Central memory CD4-positive, alpha-beta T cell (primary cell): Measurements from ENCODE around the gene SEC22B.
"Not testable (repeated sequence)": the region's sequence is repeated elsewhere in the genome, so short reads cannot be mapped to it uniquely, and the experiment has no call there.

Experiments
- DNase-seq: peaks from one replicate; pipeline ENCODE4 v3.0.0; 2022
- total RNA-seq, 3 experiments: gene quantifications; one replicate each; lab custom pipeline; 2026; lab: John Stamatoyannopoulos, UW

Gene SEC22B
- total RNA-seq, result 52.9 to 86.5 (median 80.0) reads per million in 3 experiments

GRCh38 chr1:120176092-120176855, at the start of gene SEC22B:
Gene SEC22B (minus strand): TSS chr1:120176520. CDS start chr1:120176381, 139 bp downstream.
- peak; percentile 90 for DNase-seq

DNA sequence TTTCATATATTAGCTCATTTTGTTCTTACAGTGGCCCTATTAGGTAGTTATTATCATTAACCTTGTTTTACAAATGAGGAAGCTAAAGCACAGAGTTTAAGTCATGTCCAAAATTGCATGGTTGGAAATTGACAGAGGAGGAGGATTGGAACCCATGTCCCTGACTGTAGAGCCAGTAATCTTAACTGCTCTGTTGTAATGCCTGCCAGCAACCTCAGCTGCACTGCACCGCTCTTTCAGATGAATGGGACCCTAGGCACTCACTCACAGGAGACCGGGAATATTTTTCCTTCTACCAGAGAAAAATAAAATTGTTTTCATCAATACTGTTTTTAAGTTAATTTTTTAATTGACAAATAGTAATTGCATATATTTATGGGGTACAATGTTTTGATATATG, 41.6 kb upstream of the SEC22B start:
- DNase-seq, result not testable (repeated sequence)

- DNase-seq, result not testable (repeated sequence)
Measured at GRCh38 chr1:120217175-120217929, 41.0 kb upstream of the SEC22B start.

DNA sequence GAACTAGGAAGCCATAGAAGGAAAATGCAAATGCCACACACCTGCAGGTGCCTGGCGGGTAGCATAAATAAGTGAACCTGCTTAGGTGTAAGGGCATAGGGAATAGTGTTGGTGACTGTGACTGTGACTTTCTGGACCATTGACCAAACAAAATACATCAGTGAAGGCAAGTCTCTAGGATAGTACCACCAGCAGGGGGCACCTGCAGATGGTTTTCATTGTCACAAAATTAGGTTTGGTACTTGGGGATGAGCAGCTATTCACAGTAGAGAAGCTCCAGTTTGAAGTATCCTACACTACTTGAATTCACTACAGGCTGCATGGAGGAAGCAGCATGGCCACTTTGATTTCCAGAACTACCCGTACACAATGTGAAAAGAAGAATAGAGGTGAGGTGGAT, 37.3 kb upstream of the SEC22B start:
- DNase-seq, result not testable (repeated sequence)

DNA sequence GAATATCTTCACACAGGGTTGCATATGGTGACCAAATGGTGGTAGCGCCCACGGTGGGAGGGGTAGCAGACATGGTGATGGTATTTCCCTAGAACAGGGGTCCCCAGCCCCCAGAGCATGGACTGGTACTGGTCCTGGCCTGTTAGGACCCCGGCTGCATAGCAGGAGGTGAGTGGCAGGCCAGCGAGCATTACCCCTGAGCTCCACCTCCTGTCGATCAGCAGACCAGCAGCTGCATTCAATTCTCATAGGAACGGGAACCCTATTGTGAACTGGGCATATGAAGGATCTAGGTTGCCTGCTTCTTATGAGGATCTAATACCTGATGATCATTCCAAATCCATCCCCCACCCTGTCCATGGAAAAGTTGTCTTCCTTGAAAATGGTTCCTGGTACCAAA, 34.4 kb upstream of the SEC22B start:
- not testable (repeated sequence) for DNase-seq

GRCh38 chr1:120196863-120197775, 20.8 kb upstream of the SEC22B start:
- not testable (repeated sequence) for DNase-seq

GRCh38 chr1:120188626-120189025, 12.3 kb upstream of the SEC22B start:
- DNase-seq, result not testable (repeated sequence)

GRCh38 chr1:120182176-120182707, 5.9 kb upstream of the SEC22B start:
- DNase-seq, result not testable (repeated sequence)

GRCh38 chr1:120179811-120180690, 3.7 kb upstream of the SEC22B start:
- not testable (repeated sequence) for DNase-seq

- DNase-seq, result no peak
Measured at GRCh38 chr1:120178799-120179756, 2.8 kb upstream of the SEC22B start.

- DNase-seq, result not testable (repeated sequence)
Measured at GRCh38 chr1:120178058-120178457, 1.7 kb upstream of the SEC22B start.

- DNase-seq, result not testable (repeated sequence)
Measured at GRCh38 chr1:120175688-120176087, 632 bp downstream of the SEC22B start.

- DNase-seq, result not testable (repeated sequence)
Measured at GRCh38 chr1:120164761-120165160, 11.6 kb downstream of the SEC22B start.

- DNase-seq, result not testable (repeated sequence)
Measured at GRCh38 chr1:120162015-120162414, 14.3 kb downstream of the SEC22B start.

DNA sequence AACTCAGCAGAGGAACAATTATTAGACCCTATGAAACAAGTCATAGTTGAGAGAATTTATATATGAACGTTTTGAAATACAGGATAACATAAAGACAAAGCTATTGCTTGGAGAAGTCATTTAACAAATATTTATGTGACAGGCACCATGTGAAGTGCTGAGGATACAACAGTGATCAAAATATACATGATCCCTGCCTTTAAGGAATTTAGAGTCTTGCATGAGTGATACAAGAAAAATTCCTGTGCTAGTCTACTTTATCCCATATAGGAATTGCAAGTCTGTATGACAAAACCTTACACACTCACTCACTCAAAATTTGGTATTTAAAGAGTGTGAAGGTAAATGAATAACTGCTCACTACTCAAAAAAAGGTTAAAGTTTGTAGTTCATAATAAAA, 17.8 kb downstream of the SEC22B start:
- DNase-seq, result not testable (repeated sequence)

DNA sequence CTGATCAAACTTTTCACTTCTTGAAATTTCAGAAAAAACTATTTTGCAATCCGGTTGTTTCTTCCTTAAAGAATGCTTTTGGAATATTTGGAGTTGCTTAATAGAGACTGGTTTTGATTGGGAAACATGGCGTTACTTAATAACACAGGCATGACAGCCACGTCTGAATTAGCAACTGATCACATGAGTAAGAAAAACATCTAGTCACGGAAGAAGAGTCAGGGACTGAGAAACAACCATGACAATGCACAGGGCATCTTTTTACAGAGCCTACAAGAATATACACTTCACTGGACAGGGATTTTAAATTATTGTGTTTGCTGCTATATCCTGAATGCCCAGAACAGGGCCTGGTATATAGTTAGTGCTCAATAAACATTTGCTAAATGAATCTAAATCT, 18.2 kb downstream of the SEC22B start:
- not testable (repeated sequence) for DNase-seq

DNA sequence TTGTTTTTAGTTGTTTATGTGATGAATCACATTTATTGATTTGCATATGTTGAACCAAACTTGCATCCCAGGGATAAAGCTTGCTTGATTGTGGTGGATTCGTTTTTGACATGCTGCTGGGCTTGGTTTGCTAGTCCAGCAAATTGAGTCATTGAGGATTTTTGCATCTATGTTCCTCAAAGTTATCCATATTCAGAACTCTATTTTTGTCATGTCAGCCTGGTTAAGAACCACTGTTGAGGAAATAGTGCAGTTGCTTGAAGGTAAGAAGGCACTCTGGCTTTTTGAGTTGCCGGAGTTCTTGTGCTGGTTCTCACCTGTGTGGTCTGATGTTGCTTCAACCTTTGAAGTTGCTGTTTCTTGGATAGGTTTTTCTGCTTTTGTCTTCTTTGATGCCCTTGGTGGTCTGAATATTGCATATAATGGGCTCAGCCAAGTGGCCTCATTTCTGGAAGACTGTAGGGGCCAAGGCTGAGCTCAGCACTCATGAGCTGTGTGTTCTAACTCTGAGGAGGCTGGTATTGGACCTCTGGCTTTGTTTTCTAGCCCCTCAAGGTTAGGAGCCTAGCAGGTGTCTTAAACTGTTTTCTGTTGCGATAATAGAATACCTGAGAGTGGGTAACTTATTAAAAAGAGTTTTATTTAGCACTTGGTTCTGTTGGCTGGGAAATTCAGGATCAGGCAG, 26.0 kb downstream of the SEC22B start:
- not testable (repeated sequence) for DNase-seq

- not testable (repeated sequence) for DNase-seq
Measured at GRCh38 chr1:120149420-120150059, 26.8 kb downstream of the SEC22B start.

DNA sequence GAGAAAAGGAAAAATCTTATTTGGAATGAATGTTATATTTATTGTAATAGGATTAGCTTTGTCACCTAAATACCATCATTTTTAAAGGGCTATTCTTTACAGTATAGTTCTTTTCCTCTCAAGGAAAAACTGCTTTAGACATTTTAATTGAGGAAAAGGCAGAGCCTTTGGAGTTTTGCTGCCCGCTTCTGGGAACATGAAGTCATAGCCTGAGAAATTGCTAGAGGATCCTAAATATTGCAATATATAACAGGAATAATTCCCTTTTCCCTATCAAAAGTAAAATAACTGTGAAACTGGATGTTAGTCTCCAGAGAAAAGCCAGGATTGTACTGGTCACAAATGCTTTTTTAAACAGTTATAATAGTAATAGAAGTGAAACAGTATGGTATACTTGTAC, 30.5 kb downstream of the SEC22B start:
- not testable (repeated sequence) for DNase-seq
